K562 (cell line): ENCODE results near the gene UBXN10. TPM values are rescaled to one million over a fixed set of nuclear protein-coding genes. Genes with fewer than 3 reads are reported as not detected.

ENCODE experiments used
- ATAC-seq: fragments of 200-7000 bp; cut with Tn5 transposase; 3 replicates; pipeline ENCODE4 v1.9.1; 2020; ENCODE audit warnings: moderate library complexity
- BruUV-seq: library from RNA; stranded (reverse); fragments of 400-500 nt; replicated peaks from 2 replicates; lab custom pipeline; 2021; lab: Mats Ljungman, UMichigan
- CTCF ChIA-PET: fragments of 300-600 bp; formaldehyde crosslinking; extraction: SDS; loops from one replicate; lab custom pipeline; 2021; ENCODE audit warnings: low intra/inter-chr PET ratio; lab: Yijun Ruan, JAX
- POLR2A ChIA-PET: fragments of 300-600, 350-650 bp; sonication (Branson Sonifier 250); formaldehyde crosslinking; extraction: SDS; loops from one replicate; lab custom pipeline; 2021; ENCODE audit warnings: antibody characterized with exemption, inconsistent platforms; lab: Yijun Ruan, JAX
- DNase-seq, 4 experiments: peaks; one replicate each; pipeline versions ENCODE4 v3.0.0 to v3.0.0-alpha.2; 2011 to 2018; ENCODE audit warnings: low spot score in 3 of 4, mixed read lengths in 3 of 4; ENCODE audit errors: extremely low read depth in 1 of 4
- FAIRE-seq: peaks from 2 replicates; lab custom pipeline; 2011; peaks lifted over from hg19 to GRCh38; lab: Jason Lieb, UNC
- H2AFZ ChIP-seq: 2 replicates; pipeline ENCODE4 v1.6.0; 2011; ENCODE audit warnings: low read depth, low read length, control low read depth, inconsistent platforms
- H3K27ac ChIP-seq: fragments of 200-600 bp; 3 replicates; pipeline ENCODE4 v1.8.0; 2011; ENCODE audit warnings: low read depth, mild to moderate bottlenecking, control low read depth, inconsistent platforms, low read length, moderate library complexity, mixed read lengths; ENCODE audit errors: extremely low read depth
- H3K27me3 ChIP-seq, 2 experiments: fragments of 300-600 bp in 1 of 2; 2 replicates in 1 of 2; 3 replicates in 1 of 2; pipeline versions ENCODE4 v1.6.0 to v1.8.0; 2011; ENCODE audit warnings: inconsistent platforms in 2 of 2, low read length in 2 of 2, mild to moderate bottlenecking in 1 of 2, mixed read lengths in 1 of 2, moderate library complexity in 1 of 2; ENCODE audit not compliant: control insufficient read depth in 2 of 2, insufficient read depth in 2 of 2
- H3K36me3 ChIP-seq: fragments of 300-600 bp; 3 replicates; pipeline ENCODE4 v1.8.0; 2011; ENCODE audit warnings: mild to moderate bottlenecking, low read length, inconsistent platforms; ENCODE audit not compliant: control insufficient read depth, insufficient read depth
- H3K4me1 ChIP-seq, 2 experiments: fragments of 200-600 bp in 1 of 2; replicated peaks in 1 of 2; 2 replicates in 1 of 2; 3 replicates in 1 of 2; pipeline versions ENCODE4 v1.5.1 to v1.8.0; 2011; ENCODE audit warnings: inconsistent platforms in 2 of 2, low read length in 2 of 2, mild to moderate bottlenecking in 1 of 2, mixed read lengths in 1 of 2, moderate library complexity in 1 of 2; ENCODE audit not compliant: control insufficient read depth in 2 of 2, insufficient read depth in 2 of 2
- H3K4me2 ChIP-seq: 2 replicates; pipeline ENCODE4 v1.6.1; 2011; ENCODE audit warnings: low read length, control low read depth, inconsistent platforms, mixed read lengths; ENCODE audit not compliant: insufficient read depth
- H3K4me3 ChIP-seq: fragments of 200-600 bp; sonication (generic), shearing (Covaris generic); 2 replicates; pipeline ENCODE4 v1.5.1; 2016; ENCODE audit warnings: control low read depth, inconsistent platforms
- H3K79me2 ChIP-seq: fragments of 200-600 bp; 3 replicates; pipeline ENCODE4 v1.8.0; 2011; ENCODE audit warnings: low read length, inconsistent platforms; ENCODE audit not compliant: control insufficient read depth, insufficient read depth
- H3K9ac ChIP-seq, 2 experiments: 2 replicates each; pipeline versions ENCODE4 v1.6.0 to v1.6.1; 2011; ENCODE audit warnings: low read depth in 2 of 2, low read length in 2 of 2, control low read depth in 1 of 2, inconsistent platforms in 1 of 2, mild to moderate bottlenecking in 1 of 2, mixed read lengths in 1 of 2; ENCODE audit not compliant: insufficient read depth in 1 of 2
- H3K9me1 ChIP-seq: one replicate; pipeline ENCODE4 v1.6.0; 2011; ENCODE audit warnings: inconsistent platforms, mild to moderate bottlenecking, low read length, moderate library complexity; ENCODE audit not compliant: control insufficient read depth, insufficient read depth
- H3K9me3 ChIP-seq: replicated peaks from 2 replicates; pipeline ENCODE4 v1.5.1; 2011; ENCODE audit warnings: low read depth, low read length, inconsistent platforms; ENCODE audit not compliant: control insufficient read depth, insufficient read depth
- H4K20me1 ChIP-seq: replicated peaks from 2 replicates; pipeline ENCODE4 v1.6.1; 2011; ENCODE audit warnings: low read length, inconsistent platforms, mixed read lengths; ENCODE audit not compliant: control insufficient read depth, insufficient read depth
- CBFB ChIP-seq: sonication (generic); formaldehyde crosslinking; IDR thresholded peaks from 2 replicates; pipeline ENCODE4 v1.4.0; 2020; ENCODE audit warnings: mild to moderate bottlenecking, missing genetic modification reagents
- CREM ChIP-seq: IDR thresholded peaks from 2 replicates; pipeline ENCODE4 v1.6.1; 2014; ENCODE audit warnings: antibody characterized with exemption, low read depth
- CTCF ChIP-seq, 3 experiments: IDR thresholded peaks in 2 of 3; conservative IDR thresholded peaks in 1 of 3; 2 replicates each; pipeline ENCODE4 v1.5.1; 2011 to 2012; ENCODE audit warnings: low read length in 3 of 3, mild to moderate bottlenecking in 3 of 3, control low read depth in 2 of 3, improper control_type of control experiment in 1 of 3, inconsistent platforms in 1 of 3, low read depth in 1 of 3, mixed read lengths in 1 of 3, moderate library complexity in 1 of 3; ENCODE audit not compliant: insufficient read depth in 2 of 3
- E2F3 ChIP-seq: fragments of 250-450 bp; sonication (Bioruptor Pico); IDR thresholded peaks from 2 replicates; pipeline ENCODE4 v1.4.0; 2020; ENCODE audit warnings: mild to moderate bottlenecking
- HDAC1 ChIP-seq, 2 experiments: fragments of 450-650 bp; IDR thresholded peaks; 2 replicates each; pipeline ENCODE4 v1.6.1; 2016 to 2017; ENCODE audit warnings: inconsistent platforms in 1 of 2, mild to moderate bottlenecking in 1 of 2, moderate library complexity in 1 of 2
- TEAD1 ChIP-seq, 2 experiments: fragments of 450-650 bp in 1 of 2; sonication (generic) in 1 of 2; formaldehyde crosslinking; IDR thresholded peaks; 2 replicates each; pipeline versions ENCODE4 v1.4.0 to v1.8.0; 2020 to 2022; ENCODE audit warnings: mild to moderate bottlenecking in 2 of 2, missing genetic modification reagents in 1 of 2
- USF1 ChIP-seq: sonication (generic); formaldehyde crosslinking; IDR thresholded peaks from 2 replicates; pipeline ENCODE4 v1.9.0; 2022; ENCODE audit warnings: mild to moderate bottlenecking, missing genetic modification reagents
- ZNF121 ChIP-seq: sonication (generic); formaldehyde crosslinking; conservative IDR thresholded peaks from 2 replicates; pipeline ENCODE4 v1.8.0; 2022; ENCODE audit warnings: missing genetic modification reagents
- WGBS: fragments of 100-300 bp; shearing (Covaris generic); methylation state at CpG from one replicate; pipeline ENCODE4 v1.1.6; 2016; ENCODE audit warnings: low coverage, mixed read lengths; ENCODE audit not compliant: insufficient coverage; ENCODE audit errors: missing lambda C conversion rate; 5-methylcytosine and 5-hydroxymethylcytosine counted together
- in situ Hi-C: fragments of 300-500 bp; cut with MboI; formaldehyde crosslinking; loops from 4 replicates; pipeline ENCODE4 v1.15.0; 2018; ENCODE audit warnings: inconsistent platforms, mixed read lengths
- intact Hi-C: fragments of 100-400 bp; cut with micrococcal nuclease; formaldehyde crosslinking; loops from 2 replicates; pipeline ENCODE4 v1.14.2; 2022
- polyA plus RNA-seq, 8 experiments: library from polyadenylated mRNA; depleted of rRNA in 4 of 8; stranded (reverse) in 5 of 8; unstranded in 3 of 8; fragments of >200 nt; fragmentation: Nextera tagmentation in 2 of 8; fragmentation: Illumina TruSeq in 1 of 8; extraction: Ambion mirVana in 2 of 8; extraction: Trizol in 1 of 8; gene quantifications; 2 replicates each; pipeline versions ENCODE4 v1.2.1 to v1.2.3, GENCODE V29; 2011 to 2014; ENCODE audit warnings: inconsistent platforms in 1 of 8, missing spikeins in 1 of 8
- total RNA-seq, 7 experiments: library from RNA; depleted of rRNA in 6 of 7; stranded (reverse); fragments of >200 nt in 6 of 7; fragmentation: Illumina TruSeq in 2 of 7; extraction: Trizol in 2 of 7; gene quantifications; 2 replicates each; pipeline versions ENCODE4 v1.2.1 to v1.2.3, GENCODE V29; 2011 to 2021; ENCODE audit warnings: low replicate concordance in 1 of 7
- TF ChIP-seq, protein P1 (sequence below), 2 experiments: fragments of 450-650 bp; formaldehyde crosslinking in 1 of 2; IDR thresholded peaks; 2 replicates each; pipeline versions ENCODE4 v1.4.0 to v1.6.1; 2014 to 2020; ENCODE audit warnings: mild to moderate bottlenecking in 2 of 2, borderline replicate concordance in 1 of 2, low read depth in 1 of 2

Gene UBXN10
- total and polyA plus RNA-seq, 9 of the 15 experiments (the other 6 are each of a cell fraction or from before 2014, with no cell fraction given): 10.7 to 17.7 (median 13.6) TPM

DNA sequence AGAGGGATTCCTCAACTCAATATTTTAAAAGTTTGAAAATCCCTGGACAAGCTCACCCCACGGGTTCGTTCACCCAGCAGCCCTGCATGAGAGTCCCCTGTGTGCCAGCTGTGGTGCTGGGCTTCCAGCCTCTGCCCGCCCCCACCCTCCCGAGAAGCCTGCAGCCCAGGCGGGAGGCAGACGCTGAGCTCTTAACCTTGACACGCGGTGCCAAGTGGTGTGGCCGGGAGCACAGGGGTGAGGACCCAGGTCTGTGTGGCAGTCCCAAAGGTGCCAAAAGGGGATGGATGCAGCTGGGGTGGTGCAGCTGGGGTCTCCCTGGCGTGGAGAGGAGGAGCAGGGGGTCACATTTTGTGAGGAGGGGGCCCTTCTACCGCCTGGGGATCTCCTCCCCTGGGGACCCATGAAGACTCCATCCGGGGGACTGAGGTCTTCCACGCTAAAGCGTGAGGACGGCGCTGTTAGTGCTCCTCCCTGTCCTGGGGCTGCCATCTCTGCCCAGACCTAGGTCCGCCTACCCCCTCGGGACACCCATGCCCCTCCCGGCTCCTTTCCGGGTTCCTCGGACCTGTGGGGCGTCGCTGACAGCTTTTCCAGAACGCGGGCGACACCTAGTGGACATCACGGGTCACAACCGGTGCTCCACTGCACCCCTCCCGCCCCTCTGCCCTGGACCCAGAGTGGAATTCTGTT is 33.8 kb upstream of the UBXN10 start:
- DNase-seq (peak; percentile 88 to 98 (median 96)), ATAC-seq (peak; percentile 98), FAIRE-seq (peak; percentile 85)
- Histone ChIP-seq H2AFZ (peak overlapping the region; percentile 87), H3K9me3 (no peaks in the 10 kb centered on the region), H3K4me2 (peak overlapping the region; percentile 59), H4K20me1 (no peaks in the 10 kb centered on the region), H3K4me1 (peaks cover 0 to 26% of the 10 kb centered on the region in 2 experiments; a peak in 3 of 5 replicates), H3K4me3 (peak overlapping the region; percentile 12; the same call in 1 of the 2 replicates), H3K9ac (peak overlapping the region in 1 of 2 experiments; percentile 82; a peak in 2 of 4 replicates), H3K27ac (no peak overlapping the region), H3K27me3 (peaks cover 0 to 19% of the 10 kb centered on the region in 2 experiments; a peak in 2 of 5 replicates), H3K36me3 (no peaks in the 10 kb centered on the region), H3K79me2 (no peaks in the 10 kb centered on the region), H3K9me1 (no peaks in the 10 kb centered on the region)
- BruUV-seq: no TSS peak
- intact Hi-C loops (loop anchor here (1.0 to 2.0 kb wide), 3 partner anchors 51 to 234 kb away; no protein-coding TSS in a partner anchor), in situ Hi-C loops (loop anchor here (5.0 kb wide), 1 partner anchor 240 kb away; no protein-coding TSS in a partner anchor)
- ChIA-PET CTCF (interaction anchor here (1.2 to 3.0 kb wide), 4 partner anchors 51 to 390 kb away, joined by 6 to 24 read pairs (median 20); no protein-coding TSS in a partner anchor), POLR2A (interaction anchor here (0.6 to 1.2 kb wide), 4 partner anchors 10 to 36 kb away, joined by 3 to 5 read pairs (median 3); no protein-coding TSS in a partner anchor)
- WGBS: 14% methylated on average over 28 of the region's 29 CpGs
- TF ChIP-seq USF1 (peak; percentile 44; the same call in 1 of the 2 replicates), TEAD1 (CRISPR knock-in tag; IDR thresholded peaks at IDR 0.05) (peak in 1 of 2 experiments; percentile 49; a peak in 1 of 4 replicates), ZNF121 (CRISPR knock-in tag) (no peak), E2F3 (no peak), CREM (peak; percentile 56), HDAC1 (IDR thresholded peaks at IDR 0.05) (no peak), CBFB (0 out of 2 replicates have a peak, but pooled peaks have one; percentile 74), CTCF (IDR thresholded peaks at IDR 0.05 in 2 of 3, conservative IDR thresholded peaks at IDR 0.05 in 1 of 3; ENCODE audit: insufficient read depth in 2 of 3, low read depth in 1 of 3, low read length in 3 of 3) (peak; percentile 94 to 95 (median 95))
- TF ChIP-seq, protein P1, sequence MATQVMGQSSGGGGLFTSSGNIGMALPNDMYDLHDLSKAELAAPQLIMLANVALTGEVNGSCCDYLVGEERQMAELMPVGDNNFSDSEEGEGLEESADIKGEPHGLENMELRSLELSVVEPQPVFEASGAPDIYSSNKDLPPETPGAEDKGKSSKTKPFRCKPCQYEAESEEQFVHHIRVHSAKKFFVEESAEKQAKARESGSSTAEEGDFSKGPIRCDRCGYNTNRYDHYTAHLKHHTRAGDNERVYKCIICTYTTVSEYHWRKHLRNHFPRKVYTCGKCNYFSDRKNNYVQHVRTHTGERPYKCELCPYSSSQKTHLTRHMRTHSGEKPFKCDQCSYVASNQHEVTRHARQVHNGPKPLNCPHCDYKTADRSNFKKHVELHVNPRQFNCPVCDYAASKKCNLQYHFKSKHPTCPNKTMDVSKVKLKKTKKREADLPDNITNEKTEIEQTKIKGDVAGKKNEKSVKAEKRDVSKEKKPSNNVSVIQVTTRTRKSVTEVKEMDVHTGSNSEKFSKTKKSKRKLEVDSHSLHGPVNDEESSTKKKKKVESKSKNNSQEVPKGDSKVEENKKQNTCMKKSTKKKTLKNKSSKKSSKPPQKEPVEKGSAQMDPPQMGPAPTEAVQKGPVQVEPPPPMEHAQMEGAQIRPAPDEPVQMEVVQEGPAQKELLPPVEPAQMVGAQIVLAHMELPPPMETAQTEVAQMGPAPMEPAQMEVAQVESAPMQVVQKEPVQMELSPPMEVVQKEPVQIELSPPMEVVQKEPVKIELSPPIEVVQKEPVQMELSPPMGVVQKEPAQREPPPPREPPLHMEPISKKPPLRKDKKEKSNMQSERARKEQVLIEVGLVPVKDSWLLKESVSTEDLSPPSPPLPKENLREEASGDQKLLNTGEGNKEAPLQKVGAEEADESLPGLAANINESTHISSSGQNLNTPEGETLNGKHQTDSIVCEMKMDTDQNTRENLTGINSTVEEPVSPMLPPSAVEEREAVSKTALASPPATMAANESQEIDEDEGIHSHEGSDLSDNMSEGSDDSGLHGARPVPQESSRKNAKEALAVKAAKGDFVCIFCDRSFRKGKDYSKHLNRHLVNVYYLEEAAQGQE (IDR thresholded peaks at IDR 0.05; ENCODE audit: borderline replicate concordance): peak; percentile 90
- TF ChIP-seq, protein P1 (CRISPR knock-in tag; IDR thresholded peaks at IDR 0.05; ENCODE audit: low read depth): no peak
